HepG2 (cell line): ENCODE measurements around the gene MTF1. TPM values are rescaled to one million over a fixed set of nuclear protein-coding genes. Genes with fewer than 3 reads are reported as not detected.
A peak's percentile ranks its signal among the peaks of the same experiment; 100 is the strongest.

Source experiments
- ARNT2 ChIP-seq: sonication (generic); formaldehyde crosslinking; IDR thresholded peaks from 2 replicates; pipeline ENCODE4 v1.8.0; 2022; ENCODE audit warnings: mild to moderate bottlenecking, low read depth, missing genetic modification reagents, moderate library complexity
- HNRNPK ChIP-seq: fragments of 200-400 bp; formaldehyde crosslinking; IDR thresholded peaks from 2 replicates; pipeline ENCODE4 v1.6.1; 2018; ENCODE audit warnings: low read length, low read depth, moderate library complexity, mild to moderate bottlenecking; ENCODE audit not compliant: poor library complexity, severe bottlenecking
- MAFK ChIP-seq, 2 experiments: IDR thresholded peaks in 1 of 2; conservative IDR thresholded peaks in 1 of 2; 2 replicates each; pipeline ENCODE4 v1.6.1; 2011; ENCODE audit warnings: improper control_type of control experiment in 2 of 2, low read length in 2 of 2
- MLX ChIP-seq: IDR thresholded peaks from 2 replicates; pipeline ENCODE4 v1.6.1; 2016
- NR3C1 ChIP-seq: sonication (generic); formaldehyde crosslinking; IDR thresholded peaks from 2 replicates; pipeline ENCODE4 v1.4.0; 2020; ENCODE audit warnings: missing genetic modification reagents
- TERF1 ChIP-seq: sonication (generic); formaldehyde crosslinking; IDR thresholded peaks from 2 replicates; pipeline ENCODE4 v1.8.0; 2022; ENCODE audit warnings: mild to moderate bottlenecking, missing genetic modification reagents, moderate library complexity
- ZBTB7A ChIP-seq: sonication (generic); formaldehyde crosslinking; IDR thresholded peaks from 2 replicates; pipeline ENCODE4 v1.8.0; 2022; ENCODE audit warnings: mild to moderate bottlenecking, missing genetic modification reagents
- ZNF256 ChIP-seq: sonication (generic); formaldehyde crosslinking; conservative IDR thresholded peaks from 2 replicates; pipeline ENCODE4 v1.4.0; 2020; ENCODE audit warnings: missing genetic modification reagents
- ZNF7 ChIP-seq: IDR thresholded peaks from 2 replicates; pipeline ENCODE4 v1.6.1; 2016; ENCODE audit warnings: missing biosample characterization, missing genetic modification reagents
- polyA plus RNA-seq, 8 experiments: library from polyadenylated mRNA; depleted of rRNA in 3 of 8; stranded (reverse) in 7 of 8; unstranded in 1 of 8; fragments of >200 nt; fragmentation: Illumina TruSeq in 4 of 8; extraction: Trizol in 4 of 8; gene quantifications; 2 replicates each; pipeline versions ENCODE4 v1.2.1 to v1.2.3, GENCODE V29; 2011 to 2016; ENCODE audit warnings: low read depth in 4 of 8, missing spikeins in 1 of 8, mixed read lengths in 1 of 8; ENCODE audit not compliant: insufficient read depth in 1 of 8
- total RNA-seq, 5 experiments: library from RNA; depleted of rRNA; stranded (reverse); fragments of >200 nt; fragmentation: Illumina TruSeq; extraction: Trizol; gene quantifications; 2 replicates each; pipeline ENCODE4 v1.2.3, GENCODE V29; 2016; ENCODE audit warnings: low read depth in 1 of 5
- TF ChIP-seq, protein P1 (sequence below): IDR thresholded peaks from 2 replicates; pipeline ENCODE4 v1.6.1; 2018; ENCODE audit warnings: missing genetic modification reagents, mild to moderate bottlenecking, missing compliant biosample characterization
- TF ChIP-seq, protein P2 (sequence below): sonication (generic); formaldehyde crosslinking; IDR thresholded peaks from 2 replicates; pipeline ENCODE4 v1.4.0; 2020; ENCODE audit warnings: missing genetic modification reagents
- TF ChIP-seq, protein P3 (sequence below): sonication (generic); formaldehyde crosslinking; IDR thresholded peaks from 2 replicates; pipeline ENCODE4 v1.4.0; 2020; ENCODE audit warnings: missing genetic modification reagents, mild to moderate bottlenecking, borderline replicate concordance
- TF ChIP-seq, protein P4 (sequence below), 2 experiments: sonication (generic) in 1 of 2; formaldehyde crosslinking in 1 of 2; IDR thresholded peaks; 2 replicates each; pipeline versions ENCODE4 v1.4.0 to v1.6.1; 2018 to 2020; ENCODE audit warnings: missing genetic modification reagents in 2 of 2, borderline replicate concordance in 1 of 2, low read depth in 1 of 2, mild to moderate bottlenecking in 1 of 2, missing biosample characterization in 1 of 2

Gene MTF1
- total and polyA plus RNA-seq, 2 of the 13 experiments (the other 11 are each of a cell fraction or from before 2014, with no cell fraction given) = 2.4 to 3.3 TPM

- TF ChIP-seq, protein P1, sequence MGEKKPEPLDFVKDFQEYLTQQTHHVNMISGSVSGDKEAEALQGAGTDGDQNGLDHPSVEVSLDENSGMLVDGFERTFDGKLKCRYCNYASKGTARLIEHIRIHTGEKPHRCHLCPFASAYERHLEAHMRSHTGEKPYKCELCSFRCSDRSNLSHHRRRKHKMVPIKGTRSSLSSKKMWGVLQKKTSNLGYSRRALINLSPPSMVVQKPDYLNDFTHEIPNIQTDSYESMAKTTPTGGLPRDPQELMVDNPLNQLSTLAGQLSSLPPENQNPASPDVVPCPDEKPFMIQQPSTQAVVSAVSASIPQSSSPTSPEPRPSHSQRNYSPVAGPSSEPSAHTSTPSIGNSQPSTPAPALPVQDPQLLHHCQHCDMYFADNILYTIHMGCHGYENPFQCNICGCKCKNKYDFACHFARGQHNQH (CRISPR knock-in tag) = 0 out of 2 replicates have a peak, but pooled peaks have one; percentile 34
- TF ChIP-seq ZNF7 (CRISPR knock-in tag) (no peak), ARNT2 (CRISPR knock-in tag) (no peak), MLX (CRISPR knock-in tag) (no peak), MAFK (conservative IDR thresholded peaks at IDR 0.05 in 1 of 2, IDR thresholded peaks at IDR 0.05 in 1 of 2; ENCODE audit: low read length in 2 of 2) (peak; percentile 72 to 87), HNRNPK (no peak), ZNF256 (CRISPR knock-in tag) (no peak), ZBTB7A (CRISPR knock-in tag) (no peak), NR3C1 (CRISPR knock-in tag) (no peak), TERF1 (CRISPR knock-in tag) (no peak)
- TF ChIP-seq, protein P2, sequence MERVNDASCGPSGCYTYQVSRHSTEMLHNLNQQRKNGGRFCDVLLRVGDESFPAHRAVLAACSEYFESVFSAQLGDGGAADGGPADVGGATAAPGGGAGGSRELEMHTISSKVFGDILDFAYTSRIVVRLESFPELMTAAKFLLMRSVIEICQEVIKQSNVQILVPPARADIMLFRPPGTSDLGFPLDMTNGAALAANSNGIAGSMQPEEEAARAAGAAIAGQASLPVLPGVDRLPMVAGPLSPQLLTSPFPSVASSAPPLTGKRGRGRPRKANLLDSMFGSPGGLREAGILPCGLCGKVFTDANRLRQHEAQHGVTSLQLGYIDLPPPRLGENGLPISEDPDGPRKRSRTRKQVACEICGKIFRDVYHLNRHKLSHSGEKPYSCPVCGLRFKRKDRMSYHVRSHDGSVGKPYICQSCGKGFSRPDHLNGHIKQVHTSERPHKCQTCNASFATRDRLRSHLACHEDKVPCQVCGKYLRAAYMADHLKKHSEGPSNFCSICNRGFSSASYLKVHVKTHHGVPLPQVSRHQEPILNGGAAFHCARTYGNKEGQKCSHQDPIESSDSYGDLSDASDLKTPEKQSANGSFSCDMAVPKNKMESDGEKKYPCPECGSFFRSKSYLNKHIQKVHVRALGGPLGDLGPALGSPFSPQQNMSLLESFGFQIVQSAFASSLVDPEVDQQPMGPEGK = 0 out of 2 replicates have a peak, but pooled peaks have one; percentile 19
- TF ChIP-seq, protein P3, sequence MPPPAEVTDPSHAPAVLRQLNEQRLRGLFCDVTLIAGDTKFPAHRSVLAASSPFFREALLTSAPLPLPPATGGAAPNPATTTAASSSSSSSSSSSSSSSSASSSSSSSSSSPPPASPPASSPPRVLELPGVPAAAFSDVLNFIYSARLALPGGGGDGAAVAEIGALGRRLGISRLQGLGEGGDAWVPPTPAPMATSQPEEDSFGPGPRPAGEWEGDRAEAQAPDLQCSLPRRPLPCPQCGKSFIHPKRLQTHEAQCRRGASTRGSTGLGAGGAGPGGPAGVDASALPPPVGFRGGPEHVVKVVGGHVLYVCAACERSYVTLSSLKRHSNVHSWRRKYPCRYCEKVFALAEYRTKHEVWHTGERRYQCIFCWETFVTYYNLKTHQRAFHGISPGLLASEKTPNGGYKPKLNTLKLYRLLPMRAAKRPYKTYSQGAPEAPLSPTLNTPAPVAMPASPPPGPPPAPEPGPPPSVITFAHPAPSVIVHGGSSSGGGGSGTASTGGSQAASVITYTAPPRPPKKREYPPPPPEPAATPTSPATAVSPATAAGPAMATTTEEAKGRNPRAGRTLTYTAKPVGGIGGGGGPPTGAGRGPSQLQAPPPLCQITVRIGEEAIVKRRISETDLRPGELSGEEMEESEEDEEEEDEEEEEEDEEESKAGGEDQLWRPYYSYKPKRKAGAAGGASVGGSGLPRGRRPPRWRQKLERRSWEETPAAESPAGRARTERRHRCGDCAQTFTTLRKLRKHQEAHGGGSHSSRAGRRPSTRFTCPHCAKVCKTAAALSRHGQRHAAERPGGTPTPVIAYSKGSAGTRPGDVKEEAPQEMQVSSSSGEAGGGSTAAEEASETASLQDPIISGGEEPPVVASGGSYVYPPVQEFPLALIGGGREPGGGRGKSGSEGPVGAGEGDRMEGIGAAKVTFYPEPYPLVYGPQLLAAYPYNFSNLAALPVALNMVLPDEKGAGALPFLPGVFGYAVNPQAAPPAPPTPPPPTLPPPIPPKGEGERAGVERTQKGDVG (CRISPR knock-in tag) = peak; percentile 48; the same call in 1 of the 2 replicates
- TF ChIP-seq, protein P4, sequence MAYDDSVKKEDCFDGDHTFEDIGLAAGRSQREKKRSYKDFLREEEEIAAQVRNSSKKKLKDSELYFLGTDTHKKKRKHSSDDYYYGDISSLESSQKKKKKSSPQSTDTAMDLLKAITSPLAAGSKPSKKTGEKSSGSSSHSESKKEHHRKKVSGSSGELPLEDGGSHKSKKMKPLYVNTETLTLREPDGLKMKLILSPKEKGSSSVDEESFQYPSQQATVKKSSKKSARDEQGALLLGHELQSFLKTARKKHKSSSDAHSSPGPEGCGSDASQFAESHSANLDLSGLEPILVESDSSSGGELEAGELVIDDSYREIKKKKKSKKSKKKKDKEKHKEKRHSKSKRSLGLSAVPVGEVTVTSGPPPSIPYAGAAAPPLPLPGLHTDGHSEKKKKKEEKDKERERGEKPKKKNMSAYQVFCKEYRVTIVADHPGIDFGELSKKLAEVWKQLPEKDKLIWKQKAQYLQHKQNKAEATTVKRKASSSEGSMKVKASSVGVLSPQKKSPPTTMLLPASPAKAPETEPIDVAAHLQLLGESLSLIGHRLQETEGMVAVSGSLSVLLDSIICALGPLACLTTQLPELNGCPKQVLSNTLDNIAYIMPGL (CRISPR knock-in tag; IDR thresholded peaks at IDR 0.05; ENCODE audit: borderline replicate concordance in 1 of 2, low read depth in 1 of 2) = peak; percentile 16 to 46; a peak in 1 of 4 replicates
Observed at GRCh38 chr1:37811027-37811655, 48.3 kb downstream of the MTF1 start (continued).
